K562 (cell line): ENCODE measurements around the gene AGAP1. TPM values are rescaled to one million over a fixed set of nuclear protein-coding genes. Genes with fewer than 3 reads are reported as not detected.

Experiments used
- ATAC-seq: fragments of 200-7000 bp; cut with Tn5 transposase; 3 replicates; pipeline ENCODE4 v1.9.1; 2020; ENCODE audit warnings: moderate library complexity
- BruUV-seq: library from RNA; stranded (reverse); fragments of 400-500 nt; replicated peaks from 2 replicates; lab custom pipeline; 2021; lab: Mats Ljungman, UMichigan
- CTCF ChIA-PET: fragments of 300-600 bp; formaldehyde crosslinking; extraction: SDS; loops from one replicate; lab custom pipeline; 2021; ENCODE audit warnings: low intra/inter-chr PET ratio; lab: Yijun Ruan, JAX
- POLR2A ChIA-PET: fragments of 300-600, 350-650 bp; sonication (Branson Sonifier 250); formaldehyde crosslinking; extraction: SDS; loops from one replicate; lab custom pipeline; 2021; ENCODE audit warnings: antibody characterized with exemption, inconsistent platforms; lab: Yijun Ruan, JAX
- DNase-seq, 4 experiments: peaks; one replicate each; pipeline versions ENCODE4 v3.0.0 to v3.0.0-alpha.2; 2011 to 2018; ENCODE audit warnings: low spot score in 3 of 4, mixed read lengths in 3 of 4; ENCODE audit errors: extremely low read depth in 1 of 4
- FAIRE-seq: peaks from 2 replicates; lab custom pipeline; 2011; peaks lifted over from hg19 to GRCh38; lab: Jason Lieb, UNC
- H2AFZ ChIP-seq: 2 replicates; pipeline ENCODE4 v1.6.0; 2011; ENCODE audit warnings: low read depth, low read length, control low read depth, inconsistent platforms
- H3K27ac ChIP-seq: fragments of 200-600 bp; 3 replicates; pipeline ENCODE4 v1.8.0; 2011; ENCODE audit warnings: low read depth, mild to moderate bottlenecking, control low read depth, inconsistent platforms, low read length, moderate library complexity, mixed read lengths; ENCODE audit errors: extremely low read depth
- H3K27me3 ChIP-seq, 2 experiments: fragments of 300-600 bp in 1 of 2; 2 replicates in 1 of 2; 3 replicates in 1 of 2; pipeline versions ENCODE4 v1.6.0 to v1.8.0; 2011; ENCODE audit warnings: inconsistent platforms in 2 of 2, low read length in 2 of 2, mild to moderate bottlenecking in 1 of 2, mixed read lengths in 1 of 2, moderate library complexity in 1 of 2; ENCODE audit not compliant: control insufficient read depth in 2 of 2, insufficient read depth in 2 of 2
- H3K36me3 ChIP-seq: fragments of 300-600 bp; 3 replicates; pipeline ENCODE4 v1.8.0; 2011; ENCODE audit warnings: mild to moderate bottlenecking, low read length, inconsistent platforms; ENCODE audit not compliant: control insufficient read depth, insufficient read depth
- H3K4me1 ChIP-seq, 2 experiments: fragments of 200-600 bp in 1 of 2; replicated peaks in 1 of 2; 2 replicates in 1 of 2; 3 replicates in 1 of 2; pipeline versions ENCODE4 v1.5.1 to v1.8.0; 2011; ENCODE audit warnings: inconsistent platforms in 2 of 2, low read length in 2 of 2, mild to moderate bottlenecking in 1 of 2, mixed read lengths in 1 of 2, moderate library complexity in 1 of 2; ENCODE audit not compliant: control insufficient read depth in 2 of 2, insufficient read depth in 2 of 2
- H3K4me2 ChIP-seq: 2 replicates; pipeline ENCODE4 v1.6.1; 2011; ENCODE audit warnings: low read length, control low read depth, inconsistent platforms, mixed read lengths; ENCODE audit not compliant: insufficient read depth
- H3K4me3 ChIP-seq: fragments of 200-600 bp; sonication (generic), shearing (Covaris generic); 2 replicates; pipeline ENCODE4 v1.5.1; 2016; ENCODE audit warnings: control low read depth, inconsistent platforms
- H3K79me2 ChIP-seq: fragments of 200-600 bp; 3 replicates; pipeline ENCODE4 v1.8.0; 2011; ENCODE audit warnings: low read length, inconsistent platforms; ENCODE audit not compliant: control insufficient read depth, insufficient read depth
- H3K9ac ChIP-seq, 2 experiments: 2 replicates each; pipeline versions ENCODE4 v1.6.0 to v1.6.1; 2011; ENCODE audit warnings: low read depth in 2 of 2, low read length in 2 of 2, control low read depth in 1 of 2, inconsistent platforms in 1 of 2, mild to moderate bottlenecking in 1 of 2, mixed read lengths in 1 of 2; ENCODE audit not compliant: insufficient read depth in 1 of 2
- H3K9me1 ChIP-seq: one replicate; pipeline ENCODE4 v1.6.0; 2011; ENCODE audit warnings: inconsistent platforms, mild to moderate bottlenecking, low read length, moderate library complexity; ENCODE audit not compliant: control insufficient read depth, insufficient read depth
- H3K9me3 ChIP-seq: replicated peaks from 2 replicates; pipeline ENCODE4 v1.5.1; 2011; ENCODE audit warnings: low read depth, low read length, inconsistent platforms; ENCODE audit not compliant: control insufficient read depth, insufficient read depth
- H4K20me1 ChIP-seq: replicated peaks from 2 replicates; pipeline ENCODE4 v1.6.1; 2011; ENCODE audit warnings: low read length, inconsistent platforms, mixed read lengths; ENCODE audit not compliant: control insufficient read depth, insufficient read depth
- ESRRA ChIP-seq: fragments of 450-650 bp; IDR thresholded peaks from 2 replicates; pipeline ENCODE4 v1.6.1; 2014; ENCODE audit warnings: low read depth, mild to moderate bottlenecking, moderate library complexity, borderline replicate concordance
- TEAD1 ChIP-seq, 2 experiments: fragments of 450-650 bp in 1 of 2; sonication (generic) in 1 of 2; formaldehyde crosslinking; IDR thresholded peaks; 2 replicates each; pipeline versions ENCODE4 v1.4.0 to v1.8.0; 2020 to 2022; ENCODE audit warnings: mild to moderate bottlenecking in 2 of 2, missing genetic modification reagents in 1 of 2
- TEAD4 ChIP-seq, 2 experiments: sonication (generic) in 1 of 2; formaldehyde crosslinking in 1 of 2; IDR thresholded peaks; 2 replicates each; pipeline versions ENCODE4 v1.6.1 to v1.8.0; 2012 to 2022; ENCODE audit warnings: borderline replicate concordance in 1 of 2, inconsistent platforms in 1 of 2, low read length in 1 of 2, mild to moderate bottlenecking in 1 of 2, missing genetic modification reagents in 1 of 2
- ZBTB1 ChIP-seq: sonication (generic); formaldehyde crosslinking; IDR thresholded peaks from 2 replicates; pipeline ENCODE4 v1.8.1; 2023; ENCODE audit warnings: missing genetic modification reagents, low read depth, mild to moderate bottlenecking, borderline replicate concordance
- ZNF512 ChIP-seq: IDR thresholded peaks from 2 replicates; pipeline ENCODE4 v1.6.1; 2016; ENCODE audit warnings: missing genetic modification characterization, missing compliant biosample characterization
- ZSCAN32 ChIP-seq: fragments of 450-650 bp; formaldehyde crosslinking; IDR thresholded peaks from 2 replicates; pipeline ENCODE4 v1.4.0; 2020; ENCODE audit warnings: mild to moderate bottlenecking, moderate library complexity
- WGBS: fragments of 100-300 bp; shearing (Covaris generic); methylation state at CpG from one replicate; pipeline ENCODE4 v1.1.6; 2016; ENCODE audit warnings: low coverage, mixed read lengths; ENCODE audit not compliant: insufficient coverage; ENCODE audit errors: missing lambda C conversion rate; 5-methylcytosine and 5-hydroxymethylcytosine counted together
- in situ Hi-C: fragments of 300-500 bp; cut with MboI; formaldehyde crosslinking; loops from 4 replicates; pipeline ENCODE4 v1.15.0; 2018; ENCODE audit warnings: inconsistent platforms, mixed read lengths
- intact Hi-C: fragments of 100-400 bp; cut with micrococcal nuclease; formaldehyde crosslinking; loops from 2 replicates; pipeline ENCODE4 v1.14.2; 2022
- polyA plus RNA-seq, 8 experiments: library from polyadenylated mRNA; depleted of rRNA in 4 of 8; stranded (reverse) in 5 of 8; unstranded in 3 of 8; fragments of >200 nt; fragmentation: Nextera tagmentation in 2 of 8; fragmentation: Illumina TruSeq in 1 of 8; extraction: Ambion mirVana in 2 of 8; extraction: Trizol in 1 of 8; gene quantifications; 2 replicates each; pipeline versions ENCODE4 v1.2.1 to v1.2.3, GENCODE V29; 2011 to 2014; ENCODE audit warnings: inconsistent platforms in 1 of 8, missing spikeins in 1 of 8
- total RNA-seq, 7 experiments: library from RNA; depleted of rRNA in 6 of 7; stranded (reverse); fragments of >200 nt in 6 of 7; fragmentation: Illumina TruSeq in 2 of 7; extraction: Trizol in 2 of 7; gene quantifications; 2 replicates each; pipeline versions ENCODE4 v1.2.1 to v1.2.3, GENCODE V29; 2011 to 2021; ENCODE audit warnings: low replicate concordance in 1 of 7
- TF ChIP-seq, protein P1 (sequence below): fragments of 450-650 bp; IDR thresholded peaks from 2 replicates; pipeline ENCODE4 v1.6.1; 2016; ENCODE audit warnings: mild to moderate bottlenecking, moderate library complexity

Gene AGAP1
- total and polyA plus RNA-seq, 9 of the 15 experiments (the other 6 are each of a cell fraction or from before 2014, with no cell fraction given), result 1.3 to 24.0 (median 10.6) TPM

DNA sequence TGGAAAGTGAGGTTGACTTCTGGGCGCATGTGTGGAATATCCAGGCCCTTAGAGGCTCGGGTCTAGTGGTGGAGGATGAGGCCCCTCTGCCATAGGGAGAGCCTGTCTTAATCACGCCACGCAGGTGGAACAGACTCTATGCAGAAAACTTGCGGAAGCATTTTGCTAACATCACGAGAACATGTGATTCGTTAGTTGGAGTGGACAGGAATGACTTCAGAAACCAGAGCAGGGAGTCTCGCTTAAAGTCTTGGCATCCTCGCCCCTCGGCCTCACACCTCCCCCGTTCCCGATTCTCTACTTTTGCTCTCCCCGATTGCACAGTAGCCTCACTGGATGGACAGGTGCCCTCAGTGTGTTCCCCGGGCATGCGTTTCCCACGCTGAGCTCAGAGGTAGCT lies 340.9 kb downstream of the AGAP1 start:
- Histone ChIP-seq H3K4me1 (no peaks in the 10 kb centered on the region), H3K9me3 (no peaks in the 10 kb centered on the region), H2AFZ (no peak overlapping the region), H3K4me2 (no peak overlapping the region), H4K20me1 (no peaks in the 10 kb centered on the region), H3K27me3 (no peaks in the 10 kb centered on the region), H3K9me1 (no peaks in the 10 kb centered on the region), H3K4me3 (no peak overlapping the region), H3K9ac (no peak overlapping the region), H3K36me3 (no peaks in the 10 kb centered on the region), H3K27ac (no peak overlapping the region), H3K79me2 (no peaks in the 10 kb centered on the region)
- WGBS, result 89% methylated on average over 12 of the region's 16 CpGs
- POLR2A ChIA-PET, result interaction anchor here (0.6 kb wide), 2 partner anchors 100 to 1769 kb away, joined by 3 read pairs; no protein-coding TSS in a partner anchor
- ATAC-seq (no peak), FAIRE-seq (no peak), DNase-seq (no peak)
- no TSS peak for BruUV-seq
- in situ Hi-C loops, result no loop called here
- CTCF ChIA-PET, result no interaction called here
- intact Hi-C loops, result no loop called here
- TF ChIP-seq TEAD1 (CRISPR knock-in tag; IDR thresholded peaks at IDR 0.05), result no peak
- TF ChIP-seq, protein P1, sequence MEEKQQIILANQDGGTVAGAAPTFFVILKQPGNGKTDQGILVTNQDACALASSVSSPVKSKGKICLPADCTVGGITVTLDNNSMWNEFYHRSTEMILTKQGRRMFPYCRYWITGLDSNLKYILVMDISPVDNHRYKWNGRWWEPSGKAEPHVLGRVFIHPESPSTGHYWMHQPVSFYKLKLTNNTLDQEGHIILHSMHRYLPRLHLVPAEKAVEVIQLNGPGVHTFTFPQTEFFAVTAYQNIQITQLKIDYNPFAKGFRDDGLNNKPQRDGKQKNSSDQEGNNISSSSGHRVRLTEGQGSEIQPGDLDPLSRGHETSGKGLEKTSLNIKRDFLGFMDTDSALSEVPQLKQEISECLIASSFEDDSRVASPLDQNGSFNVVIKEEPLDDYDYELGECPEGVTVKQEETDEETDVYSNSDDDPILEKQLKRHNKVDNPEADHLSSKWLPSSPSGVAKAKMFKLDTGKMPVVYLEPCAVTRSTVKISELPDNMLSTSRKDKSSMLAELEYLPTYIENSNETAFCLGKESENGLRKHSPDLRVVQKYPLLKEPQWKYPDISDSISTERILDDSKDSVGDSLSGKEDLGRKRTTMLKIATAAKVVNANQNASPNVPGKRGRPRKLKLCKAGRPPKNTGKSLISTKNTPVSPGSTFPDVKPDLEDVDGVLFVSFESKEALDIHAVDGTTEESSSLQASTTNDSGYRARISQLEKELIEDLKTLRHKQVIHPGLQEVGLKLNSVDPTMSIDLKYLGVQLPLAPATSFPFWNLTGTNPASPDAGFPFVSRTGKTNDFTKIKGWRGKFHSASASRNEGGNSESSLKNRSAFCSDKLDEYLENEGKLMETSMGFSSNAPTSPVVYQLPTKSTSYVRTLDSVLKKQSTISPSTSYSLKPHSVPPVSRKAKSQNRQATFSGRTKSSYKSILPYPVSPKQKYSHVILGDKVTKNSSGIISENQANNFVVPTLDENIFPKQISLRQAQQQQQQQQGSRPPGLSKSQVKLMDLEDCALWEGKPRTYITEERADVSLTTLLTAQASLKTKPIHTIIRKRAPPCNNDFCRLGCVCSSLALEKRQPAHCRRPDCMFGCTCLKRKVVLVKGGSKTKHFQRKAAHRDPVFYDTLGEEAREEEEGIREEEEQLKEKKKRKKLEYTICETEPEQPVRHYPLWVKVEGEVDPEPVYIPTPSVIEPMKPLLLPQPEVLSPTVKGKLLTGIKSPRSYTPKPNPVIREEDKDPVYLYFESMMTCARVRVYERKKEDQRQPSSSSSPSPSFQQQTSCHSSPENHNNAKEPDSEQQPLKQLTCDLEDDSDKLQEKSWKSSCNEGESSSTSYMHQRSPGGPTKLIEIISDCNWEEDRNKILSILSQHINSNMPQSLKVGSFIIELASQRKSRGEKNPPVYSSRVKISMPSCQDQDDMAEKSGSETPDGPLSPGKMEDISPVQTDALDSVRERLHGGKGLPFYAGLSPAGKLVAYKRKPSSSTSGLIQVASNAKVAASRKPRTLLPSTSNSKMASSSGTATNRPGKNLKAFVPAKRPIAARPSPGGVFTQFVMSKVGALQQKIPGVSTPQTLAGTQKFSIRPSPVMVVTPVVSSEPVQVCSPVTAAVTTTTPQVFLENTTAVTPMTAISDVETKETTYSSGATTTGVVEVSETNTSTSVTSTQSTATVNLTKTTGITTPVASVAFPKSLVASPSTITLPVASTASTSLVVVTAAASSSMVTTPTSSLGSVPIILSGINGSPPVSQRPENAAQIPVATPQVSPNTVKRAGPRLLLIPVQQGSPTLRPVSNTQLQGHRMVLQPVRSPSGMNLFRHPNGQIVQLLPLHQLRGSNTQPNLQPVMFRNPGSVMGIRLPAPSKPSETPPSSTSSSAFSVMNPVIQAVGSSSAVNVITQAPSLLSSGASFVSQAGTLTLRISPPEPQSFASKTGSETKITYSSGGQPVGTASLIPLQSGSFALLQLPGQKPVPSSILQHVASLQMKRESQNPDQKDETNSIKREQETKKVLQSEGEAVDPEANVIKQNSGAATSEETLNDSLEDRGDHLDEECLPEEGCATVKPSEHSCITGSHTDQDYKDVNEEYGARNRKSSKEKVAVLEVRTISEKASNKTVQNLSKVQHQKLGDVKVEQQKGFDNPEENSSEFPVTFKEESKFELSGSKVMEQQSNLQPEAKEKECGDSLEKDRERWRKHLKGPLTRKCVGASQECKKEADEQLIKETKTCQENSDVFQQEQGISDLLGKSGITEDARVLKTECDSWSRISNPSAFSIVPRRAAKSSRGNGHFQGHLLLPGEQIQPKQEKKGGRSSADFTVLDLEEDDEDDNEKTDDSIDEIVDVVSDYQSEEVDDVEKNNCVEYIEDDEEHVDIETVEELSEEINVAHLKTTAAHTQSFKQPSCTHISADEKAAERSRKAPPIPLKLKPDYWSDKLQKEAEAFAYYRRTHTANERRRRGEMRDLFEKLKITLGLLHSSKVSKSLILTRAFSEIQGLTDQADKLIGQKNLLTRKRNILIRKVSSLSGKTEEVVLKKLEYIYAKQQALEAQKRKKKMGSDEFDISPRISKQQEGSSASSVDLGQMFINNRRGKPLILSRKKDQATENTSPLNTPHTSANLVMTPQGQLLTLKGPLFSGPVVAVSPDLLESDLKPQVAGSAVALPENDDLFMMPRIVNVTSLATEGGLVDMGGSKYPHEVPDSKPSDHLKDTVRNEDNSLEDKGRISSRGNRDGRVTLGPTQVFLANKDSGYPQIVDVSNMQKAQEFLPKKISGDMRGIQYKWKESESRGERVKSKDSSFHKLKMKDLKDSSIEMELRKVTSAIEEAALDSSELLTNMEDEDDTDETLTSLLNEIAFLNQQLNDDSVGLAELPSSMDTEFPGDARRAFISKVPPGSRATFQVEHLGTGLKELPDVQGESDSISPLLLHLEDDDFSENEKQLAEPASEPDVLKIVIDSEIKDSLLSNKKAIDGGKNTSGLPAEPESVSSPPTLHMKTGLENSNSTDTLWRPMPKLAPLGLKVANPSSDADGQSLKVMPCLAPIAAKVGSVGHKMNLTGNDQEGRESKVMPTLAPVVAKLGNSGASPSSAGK, result no peak
- TF ChIP-seq ZSCAN32 (CRISPR knock-in tag), result no peak
- no peak for TF ChIP-seq TEAD4 (IDR thresholded peaks at IDR 0.05; ENCODE audit: low read length)
- TF ChIP-seq TEAD4 (CRISPR knock-in tag; IDR thresholded peaks at IDR 0.05; ENCODE audit: borderline replicate concordance), result no peak
- TF ChIP-seq ZNF512 (tag), result no peak
- no peak for TF ChIP-seq ESRRA
- no peak for TF ChIP-seq ZBTB1 (CRISPR knock-in tag)
